ENCODE results near the gene BPIFA1. TPM values are rescaled to one million over a fixed set of nuclear protein-coding genes. Genes with fewer than 3 reads are reported as not detected.

The BPIFA1 gene
- polyA plus RNA-seq, 1 of the 3 experiments (the other 2 are of a cell fraction), result not detected

DNA sequence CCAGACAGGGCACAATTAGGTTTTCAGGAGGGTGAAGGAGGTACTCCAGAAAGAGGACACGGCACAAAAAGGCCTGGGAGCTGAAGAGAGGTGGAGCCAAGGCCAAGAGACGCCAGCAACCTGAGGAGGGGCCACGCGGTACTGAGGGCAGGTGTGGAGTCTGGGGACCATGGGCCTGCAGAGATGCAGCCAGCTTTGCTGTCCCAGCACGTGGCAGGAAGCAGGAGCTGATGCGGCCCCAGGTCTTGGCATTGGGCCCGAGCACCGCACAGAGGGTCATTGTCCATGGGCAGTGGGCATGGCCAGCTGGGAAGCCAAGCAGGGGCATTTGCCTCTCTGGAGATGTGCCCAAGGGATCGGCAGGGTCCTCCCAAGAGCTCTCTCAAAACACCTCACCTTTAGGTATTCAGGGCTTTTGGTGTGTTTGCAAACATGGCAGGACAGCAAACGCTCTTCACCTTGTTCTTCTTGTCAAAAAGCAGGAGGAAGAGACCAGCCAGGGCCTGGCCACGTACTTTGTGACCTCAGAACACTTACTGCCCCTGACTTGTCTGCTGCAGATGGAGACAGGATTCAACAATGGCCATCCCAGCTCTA lies 45.9 kb downstream of the BPIFA1 start:
- Histone ChIP-seq H3F3A (replicated peaks; ENCODE audit: insufficient read depth) (no peaks in the 10 kb centered on the region), H3K9me2 (no peaks in the 10 kb centered on the region), H3K4me2 (no peak overlapping the region), H3K36me3 (replicated peaks in 1 of 2; ENCODE audit: control insufficient read depth in 1 of 2, insufficient read depth in 2 of 2, low read length in 1 of 2) (no peaks in the 10 kb centered on the region), H3K79me2 (ENCODE audit: insufficient read depth) (no peaks in the 10 kb centered on the region), H3K4me3 (ENCODE audit: low read depth in 2 of 2, low read length in 1 of 2) (no peak overlapping the region), H3K27me3 (ENCODE audit: insufficient read depth) (no peaks in the 10 kb centered on the region; the same call in 1 of the 2 replicates), H3K27ac (ENCODE audit: low read depth in 2 of 2, low read length in 1 of 2) (no peak overlapping the region), H3K9me3 (no peaks in the 10 kb centered on the region), H3K4me1 (ENCODE audit: control insufficient read depth in 1 of 2, insufficient read depth in 2 of 2, low read depth in 1 of 2, low read length in 1 of 2) (peaks cover 0 to 9% of the 10 kb centered on the region in 2 experiments; a peak in 1 of 4 replicates), H2AFZ (ENCODE audit: low read depth) (no peak overlapping the region), H4K20me1 (ENCODE audit: insufficient read depth) (no peaks in the 10 kb centered on the region), H3K9ac (no peak overlapping the region)
- DNase-seq, result no peak
- 44% methylated on average over 6 of the region's 11 CpGs for WGBS (ENCODE audit: low lambda C conversion rate)
- ChIA-PET CTCF (interaction anchor here (1.0 to 1.4 kb wide), 2 partner anchors 10 to 19 kb away, joined by 3 to 5 read pairs; no protein-coding TSS in a partner anchor), POLR2A (no interaction called here)
- no peak for TF ChIP-seq MEF2A (IDR thresholded peaks at IDR 0.05; ENCODE audit: borderline replicate concordance, low read depth)
- TF ChIP-seq, protein P1, sequence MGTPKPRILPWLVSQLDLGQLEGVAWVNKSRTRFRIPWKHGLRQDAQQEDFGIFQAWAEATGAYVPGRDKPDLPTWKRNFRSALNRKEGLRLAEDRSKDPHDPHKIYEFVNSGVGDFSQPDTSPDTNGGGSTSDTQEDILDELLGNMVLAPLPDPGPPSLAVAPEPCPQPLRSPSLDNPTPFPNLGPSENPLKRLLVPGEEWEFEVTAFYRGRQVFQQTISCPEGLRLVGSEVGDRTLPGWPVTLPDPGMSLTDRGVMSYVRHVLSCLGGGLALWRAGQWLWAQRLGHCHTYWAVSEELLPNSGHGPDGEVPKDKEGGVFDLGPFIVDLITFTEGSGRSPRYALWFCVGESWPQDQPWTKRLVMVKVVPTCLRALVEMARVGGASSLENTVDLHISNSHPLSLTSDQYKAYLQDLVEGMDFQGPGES (IDR thresholded peaks at IDR 0.05; ENCODE audit: low read depth, low read length), result no peak
- TF ChIP-seq, protein P2, sequence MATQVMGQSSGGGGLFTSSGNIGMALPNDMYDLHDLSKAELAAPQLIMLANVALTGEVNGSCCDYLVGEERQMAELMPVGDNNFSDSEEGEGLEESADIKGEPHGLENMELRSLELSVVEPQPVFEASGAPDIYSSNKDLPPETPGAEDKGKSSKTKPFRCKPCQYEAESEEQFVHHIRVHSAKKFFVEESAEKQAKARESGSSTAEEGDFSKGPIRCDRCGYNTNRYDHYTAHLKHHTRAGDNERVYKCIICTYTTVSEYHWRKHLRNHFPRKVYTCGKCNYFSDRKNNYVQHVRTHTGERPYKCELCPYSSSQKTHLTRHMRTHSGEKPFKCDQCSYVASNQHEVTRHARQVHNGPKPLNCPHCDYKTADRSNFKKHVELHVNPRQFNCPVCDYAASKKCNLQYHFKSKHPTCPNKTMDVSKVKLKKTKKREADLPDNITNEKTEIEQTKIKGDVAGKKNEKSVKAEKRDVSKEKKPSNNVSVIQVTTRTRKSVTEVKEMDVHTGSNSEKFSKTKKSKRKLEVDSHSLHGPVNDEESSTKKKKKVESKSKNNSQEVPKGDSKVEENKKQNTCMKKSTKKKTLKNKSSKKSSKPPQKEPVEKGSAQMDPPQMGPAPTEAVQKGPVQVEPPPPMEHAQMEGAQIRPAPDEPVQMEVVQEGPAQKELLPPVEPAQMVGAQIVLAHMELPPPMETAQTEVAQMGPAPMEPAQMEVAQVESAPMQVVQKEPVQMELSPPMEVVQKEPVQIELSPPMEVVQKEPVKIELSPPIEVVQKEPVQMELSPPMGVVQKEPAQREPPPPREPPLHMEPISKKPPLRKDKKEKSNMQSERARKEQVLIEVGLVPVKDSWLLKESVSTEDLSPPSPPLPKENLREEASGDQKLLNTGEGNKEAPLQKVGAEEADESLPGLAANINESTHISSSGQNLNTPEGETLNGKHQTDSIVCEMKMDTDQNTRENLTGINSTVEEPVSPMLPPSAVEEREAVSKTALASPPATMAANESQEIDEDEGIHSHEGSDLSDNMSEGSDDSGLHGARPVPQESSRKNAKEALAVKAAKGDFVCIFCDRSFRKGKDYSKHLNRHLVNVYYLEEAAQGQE (IDR thresholded peaks at IDR 0.05; ENCODE audit: low read depth, low read length), result no peak
- TF ChIP-seq GATA2 (CRISPR knock-in tag; IDR thresholded peaks at IDR 0.05), result no peak
- TF ChIP-seq, protein P3, sequence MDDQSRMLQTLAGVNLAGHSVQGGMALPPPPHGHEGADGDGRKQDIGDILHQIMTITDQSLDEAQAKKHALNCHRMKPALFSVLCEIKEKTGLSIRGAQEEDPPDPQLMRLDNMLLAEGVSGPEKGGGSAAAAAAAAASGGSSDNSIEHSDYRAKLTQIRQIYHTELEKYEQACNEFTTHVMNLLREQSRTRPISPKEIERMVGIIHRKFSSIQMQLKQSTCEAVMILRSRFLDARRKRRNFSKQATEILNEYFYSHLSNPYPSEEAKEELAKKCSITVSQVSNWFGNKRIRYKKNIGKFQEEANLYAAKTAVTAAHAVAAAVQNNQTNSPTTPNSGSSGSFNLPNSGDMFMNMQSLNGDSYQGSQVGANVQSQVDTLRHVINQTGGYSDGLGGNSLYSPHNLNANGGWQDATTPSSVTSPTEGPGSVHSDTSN (IDR thresholded peaks at IDR 0.05), result no peak
- no peak for TF ChIP-seq RAD21 (IDR thresholded peaks at IDR 0.05; ENCODE audit: low read length)
- TF ChIP-seq TAF1 (IDR thresholded peaks at IDR 0.05; ENCODE audit: borderline replicate concordance, low read depth, low read length), result no peak
- no peak for TF ChIP-seq FOXM1 (IDR thresholded peaks at IDR 0.05; ENCODE audit: low read depth)
- TF ChIP-seq EP300 (IDR thresholded peaks at IDR 0.05; ENCODE audit: borderline replicate concordance in 1 of 2, low read depth in 1 of 2, low read length in 1 of 2), result no peak
- no peak for TF ChIP-seq RCOR1 (IDR thresholded peaks at IDR 0.05; ENCODE audit: low read length)
- no peak for TF ChIP-seq TCF12 (IDR thresholded peaks at IDR 0.05)
- no peak for TF ChIP-seq MXI1 (IDR thresholded peaks at IDR 0.05; ENCODE audit: low read depth, low read length)
- TF ChIP-seq, protein P4, sequence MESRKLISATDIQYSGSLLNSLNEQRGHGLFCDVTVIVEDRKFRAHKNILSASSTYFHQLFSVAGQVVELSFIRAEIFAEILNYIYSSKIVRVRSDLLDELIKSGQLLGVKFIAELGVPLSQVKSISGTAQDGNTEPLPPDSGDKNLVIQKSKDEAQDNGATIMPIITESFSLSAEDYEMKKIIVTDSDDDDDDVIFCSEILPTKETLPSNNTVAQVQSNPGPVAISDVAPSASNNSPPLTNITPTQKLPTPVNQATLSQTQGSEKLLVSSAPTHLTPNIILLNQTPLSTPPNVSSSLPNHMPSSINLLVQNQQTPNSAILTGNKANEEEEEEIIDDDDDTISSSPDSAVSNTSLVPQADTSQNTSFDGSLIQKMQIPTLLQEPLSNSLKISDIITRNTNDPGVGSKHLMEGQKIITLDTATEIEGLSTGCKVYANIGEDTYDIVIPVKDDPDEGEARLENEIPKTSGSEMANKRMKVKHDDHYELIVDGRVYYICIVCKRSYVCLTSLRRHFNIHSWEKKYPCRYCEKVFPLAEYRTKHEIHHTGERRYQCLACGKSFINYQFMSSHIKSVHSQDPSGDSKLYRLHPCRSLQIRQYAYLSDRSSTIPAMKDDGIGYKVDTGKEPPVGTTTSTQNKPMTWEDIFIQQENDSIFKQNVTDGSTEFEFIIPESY (IDR thresholded peaks at IDR 0.05; ENCODE audit: borderline replicate concordance, low read depth), result no peak
- TF ChIP-seq POLR2AphosphoS5 (IDR thresholded peaks at IDR 0.05; ENCODE audit: low read depth, low read length), result no peak
- TF ChIP-seq CHD2 (IDR thresholded peaks at IDR 0.05; ENCODE audit: low read length, partially characterized antibody), result no peak
- TF ChIP-seq RXRA (IDR thresholded peaks at IDR 0.05; ENCODE audit: borderline replicate concordance, low read depth), result no peak
- TF ChIP-seq NFIC (IDR thresholded peaks at IDR 0.05; ENCODE audit: borderline replicate concordance), result no peak
